H9 (cell line): ENCODE data around the gene TMPRSS6. TPM values are rescaled to one million over a fixed set of nuclear protein-coding genes. Genes with fewer than 3 reads are reported as not detected.

ENCODE experiments used
- DNase-seq: peaks from one replicate; pipeline ENCODE4 v3.0.0-alpha.2; 2017
- H2AFZ ChIP-seq: one replicate; pipeline ENCODE4 v1.6.1; 2013; ENCODE audit warnings: mild to moderate bottlenecking, low read length, control low read depth, moderate library complexity
- H2AK5ac ChIP-seq: 2 replicates; pipeline ENCODE4 v1.6.1; 2013; ENCODE audit warnings: low read length, control low read depth, mixed read lengths; ENCODE audit not compliant: insufficient read length
- H2BK120ac ChIP-seq: one replicate; pipeline ENCODE4 v1.6.1; 2013; ENCODE audit warnings: low read depth, mild to moderate bottlenecking, low read length, control low read depth, inconsistent platforms; ENCODE audit not compliant: poor library complexity, severe bottlenecking
- H2BK12ac ChIP-seq: 2 replicates; pipeline ENCODE4 v1.6.1; 2013; ENCODE audit warnings: low read length, control low read depth, mixed read lengths, low read depth; ENCODE audit not compliant: insufficient read length
- H2BK15ac ChIP-seq: 2 replicates; pipeline ENCODE4 v1.6.1; 2013; ENCODE audit warnings: low read depth, low read length, control low read depth
- H2BK20ac ChIP-seq: one replicate; pipeline ENCODE4 v1.6.1; 2013; ENCODE audit warnings: low read depth, mild to moderate bottlenecking, low read length, control low read depth, inconsistent platforms; ENCODE audit not compliant: poor library complexity, severe bottlenecking
- H2BK5ac ChIP-seq: 2 replicates; pipeline ENCODE4 v1.6.1; 2013; ENCODE audit warnings: low read length, control low read depth, mixed read lengths; ENCODE audit not compliant: insufficient read length
- H3K14ac ChIP-seq: 2 replicates; pipeline ENCODE4 v1.6.1; 2013; ENCODE audit warnings: low read length, control low read depth; ENCODE audit not compliant: insufficient read depth
- H3K18ac ChIP-seq: 2 replicates; pipeline ENCODE4 v1.6.1; 2013; ENCODE audit warnings: low read depth, mild to moderate bottlenecking, mixed read lengths, low read length, control low read depth; ENCODE audit not compliant: insufficient read length
- H3K23ac ChIP-seq: 2 replicates; pipeline ENCODE4 v1.6.1; 2013; ENCODE audit warnings: low read length, control low read depth, mixed read lengths, low read depth; ENCODE audit not compliant: insufficient read length
- H3K23me2 ChIP-seq: 2 replicates; pipeline ENCODE4 v1.6.1; 2013; ENCODE audit warnings: low read depth, mild to moderate bottlenecking, mixed read lengths, low read length, control low read depth; ENCODE audit not compliant: insufficient read length, poor library complexity, severe bottlenecking
- H3K27ac ChIP-seq: 2 replicates; pipeline ENCODE4 v1.5.1; 2013; ENCODE audit warnings: low read length, control low read depth, mixed read lengths, low read depth; ENCODE audit not compliant: insufficient read length
- H3K27me3 ChIP-seq: 2 replicates; pipeline ENCODE4 v1.6.1; 2013; ENCODE audit warnings: low read length, control low read depth, inconsistent platforms; ENCODE audit not compliant: insufficient read depth
- H3K4ac ChIP-seq: 2 replicates; pipeline ENCODE4 v1.6.1; 2013; ENCODE audit warnings: low read depth, mild to moderate bottlenecking, control low read depth, inconsistent platforms, low read length, moderate library complexity
- H3K4me1 ChIP-seq: 2 replicates; pipeline ENCODE4 v1.6.1; 2013; ENCODE audit warnings: low read length, control low read depth, inconsistent platforms; ENCODE audit not compliant: insufficient read depth
- H3K4me2 ChIP-seq: 2 replicates; pipeline ENCODE4 v1.6.1; 2013; ENCODE audit warnings: low read length, control low read depth, mixed read lengths; ENCODE audit not compliant: insufficient read length, insufficient read depth
- H3K56ac ChIP-seq: 2 replicates; pipeline ENCODE4 v1.6.1; 2013; ENCODE audit warnings: low read depth, mild to moderate bottlenecking, mixed read lengths, low read length, control low read depth; ENCODE audit not compliant: insufficient read length
- H3K79me1 ChIP-seq: 2 replicates; pipeline ENCODE4 v1.6.1; 2013; ENCODE audit warnings: low read depth, mild to moderate bottlenecking, moderate library complexity, low read length, control low read depth, inconsistent platforms; ENCODE audit not compliant: insufficient read depth, poor library complexity, severe bottlenecking
- H3K79me2 ChIP-seq: 2 replicates; pipeline ENCODE4 v1.6.1; 2013; ENCODE audit warnings: low read length, control low read depth, inconsistent platforms; ENCODE audit not compliant: insufficient read depth
- H3K9ac ChIP-seq: 2 replicates; pipeline ENCODE4 v1.6.1; 2013; ENCODE audit warnings: low read length, control low read depth, mixed read lengths; ENCODE audit not compliant: insufficient read length; ENCODE audit errors: extremely low read depth
- H3K9me3 ChIP-seq: one replicate; pipeline ENCODE4 v1.6.1; 2013; ENCODE audit warnings: low read depth, low read length, inconsistent platforms; ENCODE audit not compliant: control insufficient read depth
- H3T11ph ChIP-seq: one replicate; pipeline ENCODE4 v1.6.1; 2013; ENCODE audit warnings: mild to moderate bottlenecking, low read length, control low read depth, inconsistent platforms
- H4K20me1 ChIP-seq: one replicate; pipeline ENCODE4 v1.6.1; 2013; ENCODE audit not compliant: control insufficient read depth, insufficient read length, insufficient read depth
- H4K5ac ChIP-seq: 2 replicates; pipeline ENCODE4 v1.6.1; 2013; ENCODE audit warnings: low read depth, mild to moderate bottlenecking, mixed read lengths, low read length, control low read depth; ENCODE audit not compliant: insufficient read length
- H4K8ac ChIP-seq: replicated peaks from 2 replicates; pipeline ENCODE4 v1.6.1; 2013; ENCODE audit warnings: low read length, control low read depth, mixed read lengths, low read depth; ENCODE audit not compliant: insufficient read length
- H4K91ac ChIP-seq: 2 replicates; pipeline ENCODE4 v1.6.1; 2013; ENCODE audit warnings: low read depth, mild to moderate bottlenecking, moderate library complexity, mixed read lengths, low read length, control low read depth; ENCODE audit not compliant: insufficient read length
- H3K27ac Mint-ChIP-seq, 3 experiments: 2 replicates in 2 of 3; 3 replicates in 1 of 3; pipeline ENCODE4 v1.8.0; 2020 to 2021; ENCODE audit warnings: mixed read lengths in 3 of 3, mild to moderate bottlenecking in 1 of 3, moderate library complexity in 1 of 3
- H3K27me3 Mint-ChIP-seq: 2 replicates; pipeline ENCODE4 v1.8.0; 2021; ENCODE audit warnings: low read depth, mild to moderate bottlenecking, moderate library complexity, mixed read lengths
- H3K36me3 Mint-ChIP-seq, 3 experiments: 2 replicates in 2 of 3; 3 replicates in 1 of 3; pipeline ENCODE4 v1.8.0; 2020 to 2021; ENCODE audit warnings: low read depth in 3 of 3, mixed read lengths in 3 of 3; ENCODE audit not compliant: insufficient read depth in 1 of 3
- H3K4me1 Mint-ChIP-seq, 2 experiments: 2 replicates each; pipeline ENCODE4 v1.8.0; 2020; ENCODE audit warnings: mixed read lengths in 2 of 2
- H3K4me3 Mint-ChIP-seq, 2 experiments: 2 replicates in 1 of 2; 3 replicates in 1 of 2; pipeline ENCODE4 v1.8.0; 2020 to 2021; ENCODE audit warnings: mild to moderate bottlenecking in 2 of 2, mixed read lengths in 2 of 2, moderate library complexity in 1 of 2
- H3K9me3 Mint-ChIP-seq, 2 experiments: 2 replicates in 1 of 2; 3 replicates in 1 of 2; pipeline ENCODE4 v1.8.0; 2020; ENCODE audit warnings: mild to moderate bottlenecking in 2 of 2, mixed read lengths in 2 of 2, moderate library complexity in 1 of 2
- CTCF ChIP-seq: fragments of 200-600 bp; sonication (generic); conservative IDR thresholded peaks from 3 replicates; pipeline ENCODE4 v1.8.0; 2021; ENCODE audit warnings: antibody characterized with exemption, mild to moderate bottlenecking
- WGBS: extraction: QIAGEN DNeasy Blood & Tissue Kit; methylation state at CpG from one replicate; pipeline ENCODE4 v1.1.7; 2013; ENCODE audit warnings: missing lambda C conversion rate, low lambda C conversion rate, mixed read lengths; ENCODE audit not compliant: insufficient read length; ENCODE audit errors: extremely low coverage; 5-methylcytosine and 5-hydroxymethylcytosine counted together
- total RNA-seq: library from RNA; stranded (reverse); gene quantifications from 2 replicates; pipeline ENCODE4 v1.2.1, GENCODE V29; 2021

TMPRSS6 gene
- total RNA-seq, 1 experiment from 2014 or later, result not detected

GRCh38 chr22:37070744-37071143 is 38.8 kb downstream of the TMPRSS6 start:
- H3K18ac ChIP-seq, result no peak overlapping the region
- DNase-seq, result no peak
- H2AK5ac ChIP-seq, result no peak overlapping the region
- no peaks in the 10 kb centered on the region for H3K4me1 ChIP-seq
- H3K23ac ChIP-seq, result no peak overlapping the region
- no peak overlapping the region for H3T11ph ChIP-seq
- H3K4ac ChIP-seq, result no peak overlapping the region
- no peak overlapping the region for H3K4me3 Mint-ChIP-seq
- H2BK120ac ChIP-seq, result no peak overlapping the region
- peaks cover 3% of the 10 kb centered on the region for H3K23me2 ChIP-seq
- H3K9me3 ChIP-seq, result no peaks in the 10 kb centered on the region
- H3K79me1 ChIP-seq, result no peaks in the 10 kb centered on the region
- H4K5ac ChIP-seq, result no peak overlapping the region
- peaks cover 2% of the 10 kb centered on the region for H4K20me1 ChIP-seq
- TF ChIP-seq CTCF, result no peak
- no peak overlapping the region for H4K91ac ChIP-seq
- H2BK12ac ChIP-seq, result no peak overlapping the region
- H3K9ac ChIP-seq, result no peak overlapping the region
- no peak overlapping the region for H2AFZ ChIP-seq
- no peak overlapping the region for H3K27ac Mint-ChIP-seq
- peaks cover 0 to 2% (median 0%) of the 10 kb centered on the region in 3 experiments; a peak in 1 of 7 replicates for H3K36me3 Mint-ChIP-seq
- no peaks in the 10 kb centered on the region for H3K79me2 ChIP-seq
- WGBS, result no CpG with 5 or more reads among the region's 9 CpGs
- H3K14ac ChIP-seq, result no peak overlapping the region
- H3K27me3 ChIP-seq, result peaks cover 16% of the 10 kb centered on the region
- H3K9me3 Mint-ChIP-seq, result no peaks in the 10 kb centered on the region
- H4K8ac ChIP-seq, result no peak overlapping the region
- H3K27ac ChIP-seq, result no peak overlapping the region
- H3K56ac ChIP-seq, result no peak overlapping the region
- no peaks in the 10 kb centered on the region for H3K4me1 Mint-ChIP-seq
- no peak overlapping the region for H2BK20ac ChIP-seq
- no peak overlapping the region for H2BK5ac ChIP-seq
- peaks cover 31% of the 10 kb centered on the region for H3K27me3 Mint-ChIP-seq
- no peak overlapping the region for H3K4me2 ChIP-seq
- H2BK15ac ChIP-seq, result no peak overlapping the region
